Measurements from ENCODE around the gene ZFP36.
A peak's percentile ranks its signal among the peaks of the same experiment; 100 is the strongest.

Gene ZFP36

DNA sequence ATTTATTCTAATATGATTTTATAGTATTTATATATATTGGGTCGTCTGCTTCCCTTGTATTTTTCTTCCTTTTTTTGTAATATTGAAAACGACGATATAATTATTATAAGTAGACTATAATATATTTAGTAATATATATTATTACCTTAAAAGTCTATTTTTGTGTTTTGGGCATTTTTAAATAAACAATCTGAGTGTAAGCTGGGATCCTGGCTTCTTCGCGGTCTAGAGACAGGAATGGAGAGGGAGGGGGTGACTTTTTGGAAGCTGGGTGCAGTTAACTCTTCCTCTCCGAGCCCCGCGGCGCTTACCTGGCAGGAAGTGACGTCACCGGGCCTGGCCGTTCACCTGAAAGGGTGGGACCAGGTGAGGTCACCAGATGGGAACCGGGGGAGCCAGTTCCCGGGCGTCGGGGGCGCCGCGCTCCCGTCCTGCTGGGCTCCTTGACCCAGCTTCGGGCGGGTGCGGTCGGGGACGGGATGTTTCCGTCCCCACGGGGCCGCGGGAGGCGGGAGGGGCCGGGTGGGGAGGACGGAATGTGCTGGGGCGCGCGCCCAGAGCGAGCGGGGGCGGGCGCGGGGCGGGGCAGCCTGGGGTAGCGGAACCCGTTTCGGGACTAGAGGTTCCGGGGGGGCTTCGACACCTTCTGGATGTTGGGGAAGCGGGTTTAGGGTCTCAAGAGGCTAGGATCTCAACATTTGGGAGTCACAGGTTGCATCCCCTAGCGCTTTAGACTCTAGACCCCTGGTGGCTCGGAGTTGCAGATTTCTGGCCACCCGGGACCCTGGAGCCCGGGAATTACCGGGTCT is 2.8 kb downstream of the ZFP36 start:
- H3K4me3 ChIP-seq (ENCODE audit: low read depth, low read length), result peak overlapping the region; percentile 98
- no peak for TF ChIP-seq CTCF (IDR thresholded peaks at IDR 0.05; ENCODE audit: low read depth, low read length)

DNA sequence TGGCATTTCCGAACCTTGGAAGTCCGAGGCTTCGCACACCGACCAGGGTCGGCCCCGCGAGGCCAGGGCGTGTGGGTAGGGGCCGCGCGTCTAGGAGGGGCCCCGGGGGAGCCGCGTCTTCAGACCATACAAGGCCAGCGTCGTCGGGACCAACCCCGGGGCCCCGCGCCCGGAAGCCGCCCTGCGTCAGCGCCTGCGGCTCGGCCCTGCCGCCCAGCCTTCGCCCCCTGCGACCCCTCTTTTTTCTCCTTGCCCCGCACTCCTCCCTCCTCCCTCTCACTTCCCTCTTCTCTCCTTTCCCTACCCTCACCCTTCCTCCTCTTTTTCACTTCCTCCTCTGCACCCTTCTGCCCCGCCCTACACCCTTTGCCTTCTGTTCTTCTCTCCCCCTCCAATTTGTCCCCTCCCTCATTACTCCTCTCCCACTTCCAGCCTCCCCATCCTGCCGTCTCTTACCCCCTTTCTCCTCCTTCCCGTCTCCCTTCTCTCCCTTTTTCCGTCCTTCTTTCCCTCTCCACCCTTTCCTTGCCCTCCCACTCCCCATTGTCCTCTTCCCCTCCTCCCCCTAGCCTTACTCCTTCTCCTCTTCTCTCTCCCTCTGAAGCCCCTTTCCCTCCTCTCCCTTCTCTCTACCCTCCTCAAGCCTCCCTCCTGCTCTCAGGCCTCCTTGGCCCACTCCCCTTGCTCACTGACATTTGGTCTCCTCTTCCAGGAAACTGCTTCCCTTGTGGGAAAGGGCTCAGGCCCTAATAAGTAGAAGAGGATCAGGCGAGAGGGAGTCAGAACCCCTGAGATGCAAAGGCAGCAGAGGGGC is 3.6 kb downstream of the ZFP36 start:
- peak overlapping the region; percentile 98 for H3K4me3 ChIP-seq (ENCODE audit: low read depth, low read length)
- no peak for TF ChIP-seq CTCF (IDR thresholded peaks at IDR 0.05; ENCODE audit: low read depth, low read length)

GRCh38 chr19:39410831-39411080 is 4.1 kb downstream of the ZFP36 start:
- H3K4me3 ChIP-seq (ENCODE audit: low read depth, low read length), result peak overlapping the region; percentile 98; the same call in 1 of the 2 replicates

DNA sequence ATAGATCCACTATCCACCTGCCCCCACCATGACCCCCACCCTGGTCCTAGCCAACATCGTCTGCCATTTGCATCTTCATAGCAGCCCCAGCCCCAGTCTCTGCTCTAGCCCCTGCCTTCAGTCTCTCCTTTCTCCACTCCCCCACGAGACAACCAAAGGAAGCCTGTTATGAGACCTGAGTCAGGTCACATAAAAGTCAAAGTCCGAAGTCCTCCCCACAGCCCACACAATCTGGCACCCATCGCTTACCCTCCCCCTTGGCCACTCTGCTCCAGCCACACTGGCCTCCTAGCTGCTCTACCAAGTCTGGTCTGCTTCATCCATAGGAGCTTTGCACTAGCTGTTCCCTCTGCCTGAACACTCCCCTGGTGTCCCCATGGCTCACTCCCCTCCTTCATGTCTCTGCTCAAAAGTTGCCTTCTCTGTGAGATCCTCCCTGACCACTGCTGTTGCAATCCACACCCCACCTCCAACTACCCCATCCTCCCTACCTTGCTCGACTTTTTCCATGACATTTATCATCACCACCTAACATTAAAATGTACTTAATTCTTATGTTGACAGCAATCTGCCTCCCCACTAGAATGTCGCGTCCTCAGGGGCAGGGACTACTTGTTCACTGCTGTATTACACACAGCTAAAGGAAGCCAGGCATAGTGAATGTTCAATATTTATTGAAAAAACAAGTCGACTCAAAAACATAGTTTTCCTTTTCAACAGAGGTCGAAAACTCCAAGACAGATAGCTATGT is 4.6 kb downstream of the ZFP36 start:
- TF ChIP-seq CTCF (IDR thresholded peaks at IDR 0.05; ENCODE audit: low read depth, low read length), result no peak
- no peak overlapping the region for H3K4me3 ChIP-seq (ENCODE audit: low read depth, low read length)

More at GRCh38 chr19:39410831-39411080, 4.1 kb downstream of the ZFP36 start:
- TF ChIP-seq CTCF (IDR thresholded peaks at IDR 0.05; ENCODE audit: low read depth, low read length), result no peak

DNA sequence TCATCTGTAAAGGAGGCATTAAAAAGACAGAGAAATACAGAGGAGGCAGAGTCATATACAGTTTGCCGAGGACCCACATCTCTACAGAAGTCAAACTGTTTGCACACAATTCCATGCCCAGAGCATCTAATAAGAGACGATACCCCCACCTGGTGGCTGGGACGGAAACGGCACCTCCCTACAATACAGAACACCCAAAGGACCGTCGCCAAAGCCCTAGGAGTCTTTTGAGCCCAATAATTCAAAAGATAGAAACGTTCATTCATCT is 5.1 kb downstream of the ZFP36 start:
- no peak overlapping the region; the same call in 1 of the 2 replicates for H3K4me3 ChIP-seq (ENCODE audit: low read depth, low read length)
- peak; percentile 87 for TF ChIP-seq CTCF (IDR thresholded peaks at IDR 0.05; ENCODE audit: low read depth, low read length)

DNA sequence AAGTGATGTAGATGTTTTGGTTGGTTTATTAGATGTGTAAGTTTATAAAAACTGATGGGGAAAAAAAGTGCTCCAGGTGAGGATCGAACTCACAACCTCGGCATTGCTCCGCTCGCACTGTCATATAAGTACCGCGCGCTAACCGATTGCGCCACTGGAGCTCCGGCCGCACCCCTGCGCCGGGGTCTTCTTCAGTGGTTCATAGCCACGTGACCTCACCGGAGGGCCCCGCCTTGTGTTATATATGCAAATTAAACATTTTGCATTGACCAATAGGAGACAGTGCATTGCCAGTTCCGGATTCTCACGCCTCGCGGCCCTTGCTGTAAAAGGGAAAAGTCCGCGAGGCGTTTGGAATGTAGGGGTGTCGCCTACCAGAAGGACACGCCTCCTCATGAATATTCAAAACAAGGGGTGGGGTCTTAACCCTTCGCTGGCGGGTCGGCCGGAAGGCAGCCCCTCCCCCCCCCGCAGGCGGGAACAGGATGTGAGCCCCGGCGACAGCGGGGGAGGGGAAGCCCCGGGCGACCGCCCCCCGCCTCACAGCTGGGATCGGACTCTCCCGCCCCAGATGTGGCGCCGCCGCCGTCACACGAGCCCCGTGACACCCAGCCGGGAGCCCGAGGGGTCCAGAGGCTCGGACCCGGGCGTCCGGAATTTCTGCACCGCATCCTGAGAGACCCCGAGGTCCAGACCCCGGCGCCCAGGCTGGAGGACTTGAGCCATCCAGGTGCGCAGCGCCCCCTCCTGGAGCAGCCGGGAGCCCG is 5.6 kb downstream of the ZFP36 start, which contains the start of gene PLEKHG2:
PLEKHG2 (plus strand) TSS at position 570 of the 767 bp plus-strand sequence. CDS start 1,418 bp downstream, outside the sequence.
- H3K4me3 ChIP-seq (ENCODE audit: low read depth, low read length), result peak within 1 kb of the TSS; percentile 89
- peak; percentile 68; the same call in 1 of the 2 replicates for TF ChIP-seq CTCF (IDR thresholded peaks at IDR 0.05; ENCODE audit: low read depth, low read length)
